IMR-90 (cell line): ENCODE results near the gene SLC6A17. TPM values are rescaled to one million over a fixed set of nuclear protein-coding genes. Genes with fewer than 3 reads are reported as not detected.

Experiments used
- ATAC-seq: fragments of 200-7000 bp; cut with Tn5 transposase; 2 replicates; pipeline ENCODE4 v1.9.1; 2020; ENCODE audit warnings: low read depth, mild to moderate bottlenecking, moderate library complexity
- BruUV-seq: library from RNA; stranded (reverse); fragments of 400-500 nt; replicated peaks from 2 replicates; lab custom pipeline; 2021; lab: Mats Ljungman, UMichigan
- CTCF ChIA-PET: fragments of 300-600 bp; formaldehyde crosslinking; extraction: SDS; loops from one replicate; lab custom pipeline; 2021; ENCODE audit warnings: antibody characterized with exemption; lab: Yijun Ruan, JAX
- POLR2A ChIA-PET: fragments of 300-600 bp; sonication (Branson Sonifier 250); formaldehyde crosslinking; loops from one replicate; lab custom pipeline; 2022; ENCODE audit warnings: antibody characterized with exemption; ENCODE audit not compliant: unreplicated experiment; lab: Charles Lee
- DNase-seq: peaks from one replicate; pipeline ENCODE4 v3.0.0; 2013
- H2AFZ ChIP-seq: replicated peaks from 2 replicates; pipeline ENCODE3; 2013; ENCODE audit warnings: low read length, mild to moderate bottlenecking; ENCODE audit not compliant: poor library complexity
- H2AK5ac ChIP-seq: 2 replicates; pipeline ENCODE4 v1.6.1; 2013; ENCODE audit warnings: low read depth, low read length, inconsistent platforms
- H2AK9ac ChIP-seq: replicated peaks from 2 replicates; pipeline ENCODE3; 2013; ENCODE audit warnings: mild to moderate bottlenecking, low read depth, low read length, moderate library complexity; ENCODE audit not compliant: poor library complexity
- H2BK120ac ChIP-seq: 2 replicates; pipeline ENCODE4 v1.6.1; 2013; ENCODE audit warnings: low read depth, low read length, inconsistent platforms
- H2BK15ac ChIP-seq: 3 replicates; pipeline ENCODE4 v1.6.1; 2013; ENCODE audit warnings: low read depth, low read length, inconsistent platforms
- H2BK20ac ChIP-seq: 2 replicates; pipeline ENCODE4 v1.6.1; 2013; ENCODE audit warnings: low read depth, mild to moderate bottlenecking, inconsistent platforms, low read length, moderate library complexity
- H2BK5ac ChIP-seq: 2 replicates; pipeline ENCODE4 v1.6.1; 2013; ENCODE audit warnings: mild to moderate bottlenecking, low read depth, low read length, inconsistent platforms; ENCODE audit not compliant: poor library complexity, severe bottlenecking
- H3K14ac ChIP-seq: replicated peaks from 2 replicates; pipeline ENCODE4 v1.6.1; 2013; ENCODE audit warnings: low read depth, low read length, inconsistent platforms
- H3K18ac ChIP-seq: 2 replicates; pipeline ENCODE4 v1.6.1; 2013; ENCODE audit warnings: low read depth, low read length, control low read depth
- H3K23ac ChIP-seq: 2 replicates; pipeline ENCODE4 v1.6.1; 2013; ENCODE audit warnings: low read depth, low read length, inconsistent platforms
- H3K27ac ChIP-seq: 2 replicates; pipeline ENCODE4 v1.5.1; 2013; ENCODE audit warnings: mild to moderate bottlenecking, control low read depth, low read length; ENCODE audit not compliant: insufficient read depth
- H3K27me3 ChIP-seq: 2 replicates; pipeline ENCODE4 v1.6.1; 2013; ENCODE audit warnings: low read length; ENCODE audit not compliant: control insufficient read depth, insufficient read depth
- H3K36me3 ChIP-seq: 2 replicates; pipeline ENCODE4 v1.6.1; 2013; ENCODE audit warnings: low read length, mixed read lengths; ENCODE audit not compliant: control insufficient read depth, insufficient read depth
- H3K4ac ChIP-seq: 2 replicates; pipeline ENCODE4 v1.6.1; 2013; ENCODE audit warnings: low read depth, low read length, inconsistent platforms
- H3K4me1 ChIP-seq: 2 replicates; pipeline ENCODE4 v1.6.1; 2013; ENCODE audit warnings: low read length, mixed read lengths; ENCODE audit not compliant: control insufficient read depth, insufficient read depth
- H3K4me2 ChIP-seq: 2 replicates; pipeline ENCODE4 v1.6.1; 2013; ENCODE audit warnings: low read depth, mild to moderate bottlenecking, control low read depth, low read length, moderate library complexity
- H3K4me3 ChIP-seq: 2 replicates; pipeline ENCODE4 v1.5.1; 2013; ENCODE audit warnings: low read depth, mild to moderate bottlenecking, control low read depth, low read length, moderate library complexity; ENCODE audit not compliant: insufficient read depth
- H3K56ac ChIP-seq: 2 replicates; pipeline ENCODE4 v1.6.1; 2013; ENCODE audit warnings: low read length, inconsistent platforms; ENCODE audit not compliant: insufficient read depth; ENCODE audit errors: extremely low read depth
- H3K79me1 ChIP-seq, 2 experiments: 2 replicates each; pipeline ENCODE4 v1.6.1; 2013; ENCODE audit warnings: low read length in 2 of 2, inconsistent platforms in 1 of 2, low read depth in 1 of 2
- H3K9ac ChIP-seq: 2 replicates; pipeline ENCODE4 v1.6.1; 2013; ENCODE audit warnings: low read depth, low read length, control low read depth
- H3K9me1 ChIP-seq: 2 replicates; pipeline ENCODE4 v1.6.1; 2013; ENCODE audit warnings: low read length, inconsistent platforms; ENCODE audit not compliant: insufficient read depth
- H3K9me3 ChIP-seq: 2 replicates; pipeline ENCODE4 v1.6.1; 2013; ENCODE audit warnings: low read length; ENCODE audit not compliant: control insufficient read depth, insufficient read depth
- H4K20me1 ChIP-seq: 2 replicates; pipeline ENCODE4 v1.6.1; 2013; ENCODE audit warnings: low read length, inconsistent platforms; ENCODE audit not compliant: insufficient read depth
- H4K5ac ChIP-seq: 2 replicates; pipeline ENCODE4 v1.6.1; 2013; ENCODE audit warnings: mild to moderate bottlenecking, low read depth, low read length, control low read depth
- H4K8ac ChIP-seq, 2 experiments: 2 replicates each; pipeline ENCODE4 v1.6.1; 2013; ENCODE audit warnings: low read depth in 2 of 2, low read length in 2 of 2, control low read depth in 1 of 2, inconsistent platforms in 1 of 2
- H4K91ac ChIP-seq: 2 replicates; pipeline ENCODE4 v1.6.1; 2013; ENCODE audit warnings: low read depth, low read length, inconsistent platforms; ENCODE audit not compliant: insufficient read depth
- BHLHE40 ChIP-seq: fragments of 150-350 bp; IDR thresholded peaks from 2 replicates; pipeline ENCODE4 v1.6.1; 2016; ENCODE audit warnings: mild to moderate bottlenecking, low read depth, low read length
- CEBPB ChIP-seq: IDR thresholded peaks from 2 replicates; pipeline ENCODE4 v1.6.1; 2012; ENCODE audit warnings: low read depth, low read length, improper control_type of control experiment
- CHD1 ChIP-seq: IDR thresholded peaks from 2 replicates; pipeline ENCODE4 v1.6.1; 2012; ENCODE audit warnings: low read depth, low read length, improper control_type of control experiment
- CTCF ChIP-seq: conservative IDR thresholded peaks from 2 replicates; pipeline ENCODE4 v1.5.1; 2012; ENCODE audit warnings: mild to moderate bottlenecking, low read depth, low read length, improper control_type of control experiment
- FOS ChIP-seq: fragments of 150-350 bp; IDR thresholded peaks from 2 replicates; pipeline ENCODE4 v1.6.1; 2016; ENCODE audit warnings: low read depth, low read length
- MAFK ChIP-seq: IDR thresholded peaks from 2 replicates; pipeline ENCODE4 v1.6.1; 2012; ENCODE audit warnings: low read depth, low read length, improper control_type of control experiment
- MAZ ChIP-seq: IDR thresholded peaks from 2 replicates; pipeline ENCODE4 v1.6.1; 2012; ENCODE audit warnings: low read depth, mild to moderate bottlenecking, low read length, improper control_type of control experiment, moderate library complexity, borderline replicate concordance
- MXI1 ChIP-seq: IDR thresholded peaks from 2 replicates; pipeline ENCODE4 v1.6.1; 2012; ENCODE audit warnings: low read depth, mild to moderate bottlenecking, low read length, moderate library complexity, borderline replicate concordance
- NFE2L2 ChIP-seq: fragments of 150-350 bp; IDR thresholded peaks from 2 replicates; pipeline ENCODE4 v1.6.1; 2016; ENCODE audit warnings: low read depth, mild to moderate bottlenecking, low read length
- POLR2A ChIP-seq: IDR thresholded peaks from 2 replicates; pipeline ENCODE4 v1.6.1; 2012; ENCODE audit warnings: mild to moderate bottlenecking, low read depth, low read length
- RAD21 ChIP-seq: IDR thresholded peaks from 2 replicates; pipeline ENCODE4 v1.6.1; 2012; ENCODE audit warnings: low read length, improper control_type of control experiment
- RCOR1 ChIP-seq: IDR thresholded peaks from 2 replicates; pipeline ENCODE4 v1.6.1; 2012; ENCODE audit warnings: mild to moderate bottlenecking, low read length, improper control_type of control experiment; ENCODE audit not compliant: insufficient replicate concordance
- RFX5 ChIP-seq: IDR thresholded peaks from 2 replicates; pipeline ENCODE4 v1.8.0; 2012; ENCODE audit warnings: low read depth, mild to moderate bottlenecking, low read length, moderate library complexity
- SMC3 ChIP-seq: fragments of 150-350 bp; IDR thresholded peaks from 2 replicates; pipeline ENCODE4 v1.6.1; 2016; ENCODE audit warnings: low read depth, mild to moderate bottlenecking, antibody characterized with exemption, low read length, moderate library complexity
- WGBS, 2 experiments: methylation state at CpG; one replicate each; pipeline versions ENCODE4 v1.1.5 to v1.1.7; 2013; ENCODE audit warnings: missing lambda C conversion rate in 2 of 2; ENCODE audit not compliant: insufficient read length in 1 of 2; ENCODE audit errors: extremely low coverage in 2 of 2; 5-methylcytosine and 5-hydroxymethylcytosine counted together
- dilution Hi-C: fragments of 300-500 bp; cut with HindIII; formaldehyde crosslinking; loops from one replicate; pipeline ENCODE4 v1.14.3; 2018; ENCODE audit warnings: low sequenced_read_pairs; ENCODE audit not compliant: unreplicated experiment
- in situ Hi-C: fragments of 300-500 bp; cut with MboI; formaldehyde crosslinking; loops from 3 replicates; pipeline ENCODE4 v1.14.3; 2019; ENCODE audit warnings: low sequenced_read_pairs, inconsistent platforms, mixed read lengths
- intact Hi-C: fragments of 100-400 bp; cut with micrococcal nuclease; formaldehyde crosslinking; loops from 2 replicates; pipeline ENCODE4 v1.10.0; 2022
- polyA plus RNA-seq, 3 experiments: library from polyadenylated mRNA; depleted of rRNA; stranded (reverse); fragments of >200 nt; gene quantifications; 2 replicates each; pipeline ENCODE4 v1.2.3, GENCODE V29; 2012; ENCODE audit warnings: low replicate concordance in 1 of 3
- total RNA-seq: library from RNA; depleted of rRNA; stranded (reverse); fragments of >200 nt; gene quantifications from 2 replicates; pipeline ENCODE4 v1.2.3, GENCODE V29; 2012
- TF ChIP-seq, protein P1 (sequence below): fragments of 150-350 bp; IDR thresholded peaks from 2 replicates; pipeline ENCODE4 v1.6.1; 2017; ENCODE audit warnings: mild to moderate bottlenecking, antibody characterized with exemption, low read length, low read depth
- TF ChIP-seq, protein P2 (sequence below): fragments of 150-350 bp; IDR thresholded peaks from 2 replicates; pipeline ENCODE4 v1.6.1; 2016; ENCODE audit warnings: low read depth, mild to moderate bottlenecking, low read length, moderate library complexity, borderline replicate concordance

The SLC6A17 gene
- total and polyA plus RNA-seq, 2 of the 4 experiments (the other 2 are of a cell fraction) = 0.54 to 0.82 TPM

- POLR2A ChIA-PET = no interaction called here
- ATAC-seq = no peak
- H3K9ac ChIP-seq = no peak overlapping the region
Measured at GRCh38 chr1:110161849-110162248, 11.6 kb downstream of the SLC6A17 start.

More at GRCh38 chr1:110161849-110162248, 11.6 kb downstream of the SLC6A17 start:
- intact Hi-C loops (no loop called here), dilution Hi-C loops (no loop called here), in situ Hi-C loops (no loop called here)
- no peak overlapping the region for H4K8ac ChIP-seq
- no peaks in the 10 kb centered on the region for H4K20me1 ChIP-seq
- H3K14ac ChIP-seq = no peak overlapping the region
- 62% methylated on average over 2 of the region's 11 CpGs; no CpG with 5 or more reads in 1 of the 2 experiments for WGBS, 2 experiments
- H4K91ac ChIP-seq = no peak overlapping the region
- H2AK9ac ChIP-seq = no peak overlapping the region
- H2BK120ac ChIP-seq = no peak overlapping the region
- no peaks in the 10 kb centered on the region for H3K9me1 ChIP-seq
- H2AFZ ChIP-seq = no peak overlapping the region
- no peak overlapping the region for H3K4me2 ChIP-seq
- H3K27me3 ChIP-seq = peaks cover 19% of the 10 kb centered on the region
- no peaks in the 10 kb centered on the region for H3K4me1 ChIP-seq
- BruUV-seq = no TSS peak
- no peak overlapping the region for H2BK5ac ChIP-seq
- H2AK5ac ChIP-seq = no peak overlapping the region
- TF ChIP-seq MAZ = no peak
- no peak for TF ChIP-seq BHLHE40
- no peak for TF ChIP-seq MXI1
- TF ChIP-seq, protein P1, sequence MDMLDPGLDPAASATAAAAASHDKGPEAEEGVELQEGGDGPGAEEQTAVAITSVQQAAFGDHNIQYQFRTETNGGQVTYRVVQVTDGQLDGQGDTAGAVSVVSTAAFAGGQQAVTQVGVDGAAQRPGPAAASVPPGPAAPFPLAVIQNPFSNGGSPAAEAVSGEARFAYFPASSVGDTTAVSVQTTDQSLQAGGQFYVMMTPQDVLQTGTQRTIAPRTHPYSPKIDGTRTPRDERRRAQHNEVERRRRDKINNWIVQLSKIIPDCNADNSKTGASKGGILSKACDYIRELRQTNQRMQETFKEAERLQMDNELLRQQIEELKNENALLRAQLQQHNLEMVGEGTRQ = no peak
- TF ChIP-seq SMC3 = no peak
- TF ChIP-seq MAFK = no peak
- TF ChIP-seq, protein P2, sequence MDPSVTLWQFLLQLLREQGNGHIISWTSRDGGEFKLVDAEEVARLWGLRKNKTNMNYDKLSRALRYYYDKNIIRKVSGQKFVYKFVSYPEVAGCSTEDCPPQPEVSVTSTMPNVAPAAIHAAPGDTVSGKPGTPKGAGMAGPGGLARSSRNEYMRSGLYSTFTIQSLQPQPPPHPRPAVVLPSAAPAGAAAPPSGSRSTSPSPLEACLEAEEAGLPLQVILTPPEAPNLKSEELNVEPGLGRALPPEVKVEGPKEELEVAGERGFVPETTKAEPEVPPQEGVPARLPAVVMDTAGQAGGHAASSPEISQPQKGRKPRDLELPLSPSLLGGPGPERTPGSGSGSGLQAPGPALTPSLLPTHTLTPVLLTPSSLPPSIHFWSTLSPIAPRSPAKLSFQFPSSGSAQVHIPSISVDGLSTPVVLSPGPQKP = no peak
- no peak for TF ChIP-seq CTCF
- no peak for TF ChIP-seq RAD21
- TF ChIP-seq RCOR1 = no peak
- no peak for TF ChIP-seq RFX5
- no peak for TF ChIP-seq CEBPB
- no peak for TF ChIP-seq FOS
- no peak for TF ChIP-seq NFE2L2
- TF ChIP-seq POLR2A = no peak
- no peak for TF ChIP-seq CHD1
- no peak overlapping the region for H2BK15ac ChIP-seq
- no peak for DNase-seq
- H3K9me3 ChIP-seq = no peaks in the 10 kb centered on the region
- no peak overlapping the region for H3K23ac ChIP-seq
- CTCF ChIA-PET = no interaction called here
- no peak overlapping the region for H3K56ac ChIP-seq
- no peaks in the 10 kb centered on the region for H3K36me3 ChIP-seq
- H4K5ac ChIP-seq = no peak overlapping the region
- no peak overlapping the region for H3K4me3 ChIP-seq
- no peak overlapping the region for H3K18ac ChIP-seq
- no peak overlapping the region for H3K4ac ChIP-seq
- no peak overlapping the region for H3K27ac ChIP-seq
- no peaks in the 10 kb centered on the region for H3K79me1 ChIP-seq
- H2BK20ac ChIP-seq = no peak overlapping the region
